IPS-11a (cell line): Measurements from ENCODE around the gene WDR44.
A peak's percentile ranks its signal among the peaks of the same experiment; 100 is the strongest.
"Not testable (repeated sequence)": the region's sequence is repeated elsewhere in the genome, so short reads cannot be mapped to it uniquely, and the experiment has no call there.

ENCODE experiments used
- H3K4me3 ChIP-seq: one replicate; pipeline ENCODE4 v1.5.1; 2013; ENCODE audit warnings: low read depth, low read length, control low read depth

The WDR44 gene

DNA sequence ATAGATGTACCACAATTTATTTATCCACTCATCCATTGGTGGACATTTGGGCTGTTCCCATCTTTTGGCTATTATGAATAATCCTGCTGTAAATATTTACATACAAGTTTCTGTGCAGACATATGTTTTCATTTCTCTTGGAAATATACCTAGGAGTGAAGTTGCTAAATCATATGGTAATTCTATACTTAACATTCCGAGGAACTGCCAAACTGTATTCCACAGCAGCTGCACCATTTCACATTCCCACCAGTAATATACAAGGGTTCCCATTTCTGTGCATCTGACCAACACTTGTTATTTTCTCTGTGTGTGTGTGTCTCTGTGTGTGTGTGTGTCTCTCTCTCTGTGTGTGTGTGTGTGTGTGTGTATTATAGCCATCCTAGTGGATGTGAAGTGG, 134.3 kb downstream of the WDR44 start:
- no peak overlapping the region for H3K4me3 ChIP-seq

DNA sequence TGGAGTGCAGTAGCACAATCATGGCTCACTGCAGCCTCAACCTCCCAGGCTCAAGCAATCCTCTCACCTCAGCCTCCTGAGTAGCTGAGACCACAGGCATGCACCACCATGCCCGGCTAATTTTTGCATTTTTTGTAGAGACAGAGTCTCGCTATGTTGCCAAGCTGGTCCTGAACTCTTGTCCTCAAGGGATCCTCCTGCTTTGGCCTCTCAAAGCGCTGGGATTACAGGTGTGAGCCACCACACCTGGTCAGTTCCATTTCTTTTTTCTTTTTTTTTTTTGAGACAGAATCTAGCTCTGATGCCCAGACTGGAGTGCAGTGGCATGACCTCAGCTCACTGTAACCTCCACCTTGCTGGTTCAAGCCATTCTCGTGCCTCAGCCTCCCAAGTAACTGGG, 136.5 kb downstream of the WDR44 start:
- not testable (repeated sequence) for H3K4me3 ChIP-seq

DNA sequence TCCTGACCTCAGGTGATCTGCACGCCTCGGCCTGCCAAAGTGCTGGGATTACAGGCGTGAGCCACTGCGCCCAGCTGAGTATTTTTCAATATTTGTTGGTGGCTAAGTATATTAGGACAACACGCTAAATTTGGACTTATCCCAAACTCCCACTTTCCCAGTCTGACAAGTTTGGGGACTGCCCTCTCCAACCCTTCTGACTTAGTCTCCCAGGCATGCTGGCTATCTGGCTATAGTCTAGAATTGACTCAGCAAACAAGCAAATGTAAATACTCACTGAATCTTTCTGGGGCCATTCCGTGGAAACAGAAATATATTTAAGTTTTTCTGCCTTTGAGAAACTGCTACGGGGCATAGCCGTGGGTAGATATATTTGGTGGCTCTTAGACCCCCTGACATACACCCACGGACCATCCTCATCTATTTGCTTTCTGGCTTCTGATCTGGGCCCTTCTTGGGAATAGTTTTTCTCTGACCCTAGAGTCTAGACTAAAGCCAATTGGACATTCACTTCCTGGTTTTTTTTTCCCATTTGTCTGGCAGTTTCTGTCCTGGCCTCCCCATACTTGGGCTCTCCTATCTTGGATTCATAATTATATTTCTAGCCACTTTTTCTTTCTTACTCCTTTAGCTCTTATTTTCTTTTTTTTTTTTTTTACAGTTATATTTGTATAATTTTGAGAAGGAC, 138.5 kb downstream of the WDR44 start:
- no peak overlapping the region for H3K4me3 ChIP-seq

DNA sequence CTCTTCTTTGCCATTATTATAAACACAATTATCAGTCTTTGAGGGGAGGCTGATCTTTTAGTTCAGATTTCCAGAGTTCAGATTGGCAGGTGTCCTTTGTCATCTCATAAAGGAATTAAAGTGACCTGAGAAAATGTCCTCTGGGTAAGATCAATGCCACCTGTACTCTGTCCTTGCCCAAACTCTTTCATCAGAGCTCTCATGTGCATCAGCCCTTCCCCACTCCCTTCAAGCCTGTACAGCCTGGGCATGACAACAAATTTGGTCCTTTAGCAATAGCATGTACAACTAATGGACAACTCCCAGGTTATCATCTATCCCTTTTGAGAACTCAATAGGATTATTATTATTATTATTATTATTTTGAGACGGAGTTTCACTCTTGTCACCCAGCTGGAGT, 140.8 kb downstream of the WDR44 start:
- not testable (repeated sequence) for H3K4me3 ChIP-seq

DNA sequence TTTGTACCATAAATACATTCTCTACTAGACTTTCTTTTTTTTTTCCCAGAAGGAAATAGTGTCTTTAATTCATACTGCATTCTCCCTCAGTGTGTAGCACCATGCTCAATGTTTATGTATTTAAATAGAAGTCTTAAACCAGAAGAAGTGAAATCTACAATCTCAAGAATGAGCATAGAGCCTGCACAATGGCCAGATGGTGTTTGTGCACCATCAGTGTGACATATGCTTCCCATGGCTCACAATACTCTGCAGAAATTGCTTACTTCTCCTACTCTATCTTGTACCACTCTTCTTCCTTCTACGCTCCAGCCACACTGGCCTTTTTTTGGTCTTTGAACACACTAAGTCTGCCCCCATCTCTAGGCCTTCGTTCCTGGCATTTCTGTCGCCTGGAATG, 147.1 kb downstream of the WDR44 start:
- H3K4me3 ChIP-seq, result no peak overlapping the region

DNA sequence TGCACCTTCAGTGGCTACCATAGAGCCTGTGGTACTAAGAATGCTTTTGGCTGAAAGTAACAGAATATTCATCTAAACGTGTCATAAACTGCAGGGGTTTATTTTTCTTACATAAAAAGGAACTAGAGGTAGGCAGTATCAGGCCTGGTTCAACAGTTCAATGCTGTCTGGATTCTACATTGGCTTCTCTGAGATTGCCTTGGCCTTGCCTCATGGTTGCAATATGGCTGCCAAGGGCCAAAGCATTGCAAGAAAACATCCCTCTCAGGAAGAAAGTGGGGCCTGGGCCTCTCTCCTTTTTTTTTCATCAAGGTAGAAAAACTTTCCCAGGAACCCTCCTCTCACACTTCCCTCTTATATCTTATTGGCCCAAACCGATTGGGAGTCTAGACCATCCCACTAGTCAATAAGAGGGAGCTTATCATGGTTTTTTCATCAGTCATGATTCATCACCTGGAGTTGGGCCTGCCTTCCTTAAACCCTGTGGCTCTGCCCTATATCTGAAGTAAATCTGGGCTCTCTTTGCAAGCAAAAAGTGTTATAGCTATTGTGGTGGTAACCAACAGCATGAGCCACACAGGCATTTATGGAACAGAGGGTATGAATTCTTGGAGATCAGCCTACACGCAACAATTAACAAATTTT, 147.9 kb downstream of the WDR44 start:
- no peak overlapping the region for H3K4me3 ChIP-seq

DNA sequence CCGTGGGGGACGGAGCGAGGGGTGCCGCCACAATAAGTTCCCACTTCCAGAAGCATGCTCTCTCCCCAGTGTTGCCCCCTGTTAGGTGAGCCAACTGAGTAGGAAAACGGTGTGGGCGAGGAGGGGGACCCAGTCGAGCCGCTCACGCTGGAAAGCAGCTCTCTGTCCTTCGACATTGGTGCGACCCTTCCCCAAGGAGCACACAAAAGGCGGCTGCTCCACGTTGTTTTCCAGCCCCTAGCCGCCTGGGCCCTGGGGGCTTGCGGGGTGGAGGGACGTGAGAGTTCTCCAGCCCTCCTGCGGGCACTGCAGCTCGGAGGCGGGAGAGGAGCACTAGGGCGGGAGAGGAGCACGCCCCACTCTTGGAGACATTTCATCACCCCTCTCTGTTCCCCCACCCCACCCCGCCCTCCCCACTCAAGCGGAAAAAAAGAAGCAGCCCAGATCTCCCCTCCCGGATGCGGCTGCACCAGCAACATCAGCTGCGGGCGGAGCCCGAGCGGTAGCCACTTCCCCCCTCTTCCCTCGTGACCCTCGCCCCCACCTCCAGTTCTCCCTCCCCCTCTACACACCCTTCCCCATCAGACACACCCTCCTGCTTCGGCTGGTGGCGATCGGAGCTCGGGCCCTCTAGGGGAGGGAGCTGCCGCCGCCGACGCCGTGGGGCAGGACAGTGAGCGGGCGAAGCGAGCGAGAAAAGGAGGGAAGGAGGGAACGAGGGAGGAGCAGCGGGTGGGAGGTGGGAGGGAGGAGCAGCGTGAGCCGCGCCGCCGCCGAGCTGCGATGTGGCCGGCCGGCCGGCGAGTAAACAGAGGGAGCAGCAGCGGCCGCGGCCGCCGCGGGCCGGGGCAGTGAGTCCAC, 149.4 kb downstream of the WDR44 start, which contains the start of gene DOCK11:
TSS of gene DOCK11 (plus strand) at position 755 of the 861 bp plus-strand sequence. CDS start 157 bp downstream, outside the sequence.
- peak within 1 kb of the TSS; percentile 58 for H3K4me3 ChIP-seq

DNA sequence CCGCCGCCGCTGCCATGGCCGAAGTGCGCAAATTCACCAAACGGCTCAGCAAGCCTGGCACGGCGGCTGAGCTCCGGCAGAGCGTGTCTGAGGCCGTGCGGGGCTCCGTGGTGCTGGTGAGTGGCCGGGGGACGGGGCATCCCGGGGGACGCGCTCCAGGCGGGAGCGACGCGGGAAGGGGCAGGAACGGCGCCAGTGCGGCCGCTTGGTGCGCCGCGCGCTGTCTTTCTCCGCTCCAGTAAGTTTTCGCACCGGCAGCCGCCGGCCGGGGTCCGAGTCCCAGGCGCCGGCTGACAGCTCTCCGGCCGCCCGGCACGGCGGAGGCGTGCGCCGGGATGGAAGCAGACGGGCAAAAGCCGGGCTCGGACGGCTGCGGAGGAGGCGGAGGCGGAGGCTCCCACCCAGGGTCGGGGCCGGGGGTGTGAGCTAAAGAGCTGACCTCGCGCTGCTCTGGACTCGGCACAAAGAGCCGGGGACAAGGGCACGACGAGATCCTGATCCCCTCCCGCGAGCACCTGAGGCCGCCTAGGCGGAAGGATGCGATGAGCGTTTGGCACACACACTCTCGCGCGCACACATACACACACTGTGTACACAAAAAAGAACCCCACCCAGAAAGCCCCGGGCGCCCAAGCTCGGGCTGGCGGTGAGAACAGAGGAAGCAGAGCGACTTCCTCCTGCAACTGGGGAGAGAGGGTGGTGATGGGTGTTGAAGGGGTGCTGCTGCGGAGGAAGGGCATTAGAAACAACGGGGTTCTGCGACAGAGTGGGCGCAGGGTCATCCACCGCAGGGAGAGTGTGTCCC, 150.3 kb downstream of the WDR44 start:
- H3K4me3 ChIP-seq, result peak overlapping the region; percentile 58

DNA sequence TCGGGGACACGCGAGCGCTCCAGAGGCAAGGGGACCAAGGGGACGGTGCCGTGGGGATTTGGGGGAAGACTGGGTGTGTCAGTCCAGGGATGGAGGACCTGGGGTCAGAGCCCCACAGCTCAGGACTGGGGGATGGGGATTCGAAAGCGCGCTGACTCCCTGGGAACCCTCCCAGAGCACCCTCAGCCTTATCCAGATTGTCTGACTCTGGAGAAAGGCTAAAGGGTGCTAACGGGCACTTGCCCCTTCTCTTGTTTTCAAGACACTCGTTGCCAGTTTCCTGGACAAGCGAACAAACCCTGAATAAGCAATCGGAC, 150.8 kb downstream of the WDR44 start:
- H3K4me3 ChIP-seq, result peak overlapping the region; percentile 58

DNA sequence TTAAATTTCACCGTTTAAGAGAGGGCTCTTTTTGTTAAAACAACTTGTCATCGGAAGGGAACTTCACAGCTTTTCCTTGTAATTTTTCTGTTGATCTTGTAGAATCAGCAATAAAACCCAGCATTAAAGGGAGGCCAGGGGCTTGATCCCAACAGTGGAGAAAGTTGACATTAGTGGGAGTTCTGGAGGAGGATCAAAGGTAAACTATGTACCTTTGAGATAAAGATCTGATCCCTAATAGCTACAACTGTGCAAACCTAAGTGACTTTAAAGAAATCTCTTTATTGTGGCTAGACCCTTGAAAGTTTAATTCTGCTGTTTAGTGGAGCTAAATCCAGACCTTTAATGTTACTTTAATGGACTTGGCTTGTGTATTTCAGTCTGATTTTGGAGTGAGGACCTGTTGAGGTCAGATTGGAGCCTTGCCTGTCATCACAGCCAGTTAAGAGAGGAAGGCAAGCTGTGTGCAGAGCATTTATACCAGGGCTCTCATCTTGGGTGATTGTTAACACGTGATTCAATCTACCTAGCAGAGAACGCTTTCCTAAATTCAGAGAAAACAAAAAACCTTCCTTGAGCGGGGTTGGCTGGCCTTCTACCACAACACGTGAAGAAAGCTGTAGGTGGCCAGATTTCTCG, 151.4 kb downstream of the WDR44 start:
- H3K4me3 ChIP-seq, result no peak overlapping the region

DNA sequence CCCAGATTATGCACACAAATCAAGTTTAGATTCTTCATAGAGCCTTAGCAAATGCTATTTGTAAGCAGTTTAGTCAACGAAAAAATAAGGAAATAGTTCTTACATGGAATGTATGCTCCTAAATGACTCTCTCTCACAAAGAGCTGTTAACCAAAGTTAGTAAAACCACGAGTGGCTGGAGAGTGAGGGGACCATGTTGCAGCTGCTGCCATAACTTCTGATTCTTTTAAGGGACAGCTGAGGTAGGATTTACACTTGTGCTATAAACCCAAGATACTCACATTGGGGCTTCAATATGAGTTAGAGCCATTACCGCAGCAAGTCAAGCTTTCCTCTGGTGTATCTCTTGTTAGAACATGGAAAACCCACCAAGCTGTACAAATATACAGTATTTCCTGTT, 152.4 kb downstream of the WDR44 start:
- H3K4me3 ChIP-seq, result no peak overlapping the region

DNA sequence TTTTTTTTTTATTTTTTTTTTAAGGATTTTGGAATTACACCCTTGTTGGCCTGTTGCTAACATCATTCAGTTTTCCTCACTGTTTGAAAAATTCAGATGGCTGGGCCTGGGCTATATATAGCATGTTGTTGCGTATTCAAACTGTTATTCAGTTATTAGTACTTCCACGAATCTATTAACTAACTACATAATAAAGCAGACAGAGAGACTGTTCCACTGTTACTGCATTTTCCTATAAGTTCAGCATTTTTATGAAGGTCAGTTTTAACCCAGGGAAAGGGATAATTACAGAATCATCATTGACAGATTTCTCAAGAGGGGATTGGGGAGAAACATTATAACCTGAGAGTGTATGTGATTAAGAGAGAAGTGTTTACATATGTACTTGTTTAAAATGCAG, 152.8 kb downstream of the WDR44 start:
- H3K4me3 ChIP-seq, result no peak overlapping the region

DNA sequence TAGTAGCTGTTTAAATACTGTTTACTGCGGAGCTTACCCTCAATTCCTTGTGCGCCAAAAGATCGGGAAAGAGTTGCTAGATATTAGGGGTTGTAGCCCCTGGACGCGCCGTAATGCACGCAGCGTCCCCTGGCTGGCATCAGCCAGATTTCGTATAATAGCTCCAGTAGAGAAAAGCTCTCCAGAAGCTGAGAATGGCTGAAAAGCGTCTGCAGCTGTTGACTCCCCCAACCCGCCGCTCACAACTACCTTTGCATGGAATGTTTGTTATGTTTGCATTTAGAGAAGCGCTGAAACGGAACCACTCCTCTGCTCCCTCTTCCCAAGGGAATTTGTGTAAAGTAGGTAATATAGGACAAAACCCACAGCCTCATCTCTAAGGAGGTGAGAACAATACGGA, 153.4 kb downstream of the WDR44 start:
- H3K4me3 ChIP-seq, result no peak overlapping the region
